Measurements from ENCODE around the gene RNF213.

GRCh38 chr17:80389011-80389995 lies 128.7 kb downstream of the RNF213 start:
- TF ChIP-seq REST (IDR thresholded peaks at IDR 0.05; ENCODE audit: insufficient read depth in 1 of 2, low read depth in 2 of 2, low read length in 2 of 2) (no peak), POLR2AphosphoS5 (IDR thresholded peaks at IDR 0.05; ENCODE audit: low read depth, low read length) (no peak)

Data from PFSK-1 (cell line).